A673 (cell line): ENCODE results near the gene PDE5A. TPM values are rescaled to one million over a fixed set of nuclear protein-coding genes. Genes with fewer than 3 reads are reported as not detected.

Source experiments
- BruUV-seq: library from RNA; stranded (reverse); fragments of 400-500 nt; replicated peaks from 2 replicates; lab custom pipeline; 2021; lab: Mats Ljungman, UMichigan
- CTCF ChIA-PET: fragments of 300-600 bp; sonication (Branson Sonifier 250); formaldehyde crosslinking; loops from one replicate; lab custom pipeline; 2022; ENCODE audit warnings: antibody characterized with exemption; lab: Charles Lee
- POLR2A ChIA-PET: fragments of 300-600 bp; sonication (Branson Sonifier 250); formaldehyde crosslinking; loops from one replicate; lab custom pipeline; 2022; ENCODE audit warnings: antibody characterized with exemption; ENCODE audit not compliant: low non-redundant PET; lab: Charles Lee
- DNase-seq: peaks from one replicate; pipeline ENCODE4 v3.0.0-alpha.2; 2015; ENCODE audit warnings: low spot score
- H3K27ac ChIP-seq: fragments of 200-600 bp; sonication (generic); 2 replicates; pipeline ENCODE4 v1.5.1; 2016; ENCODE audit warnings: mixed run types, low read depth, mild to moderate bottlenecking, mixed read lengths, antibody characterized with exemption, low read length; ENCODE audit not compliant: poor library complexity, severe bottlenecking
- H3K27me3 ChIP-seq: fragments of 200-600 bp; sonication (generic); replicated peaks from 2 replicates; pipeline ENCODE4 v1.6.1; 2017; ENCODE audit warnings: mixed run types, low read depth, mild to moderate bottlenecking, mixed read lengths, antibody characterized with exemption, low read length; ENCODE audit not compliant: insufficient read depth, poor library complexity
- H3K36me3 ChIP-seq: fragments of 200-600 bp; sonication (generic); 2 replicates; pipeline ENCODE4 v1.6.1; 2016; ENCODE audit warnings: mixed run types, mild to moderate bottlenecking, mixed read lengths, antibody characterized with exemption, low read length; ENCODE audit not compliant: insufficient read depth, poor library complexity, severe bottlenecking
- H3K4me1 ChIP-seq: fragments of 200-600 bp; sonication (generic); 2 replicates; pipeline ENCODE4 v1.6.1; 2017; ENCODE audit warnings: mixed run types, mild to moderate bottlenecking, mixed read lengths, antibody characterized with exemption, low read length; ENCODE audit not compliant: insufficient read depth, poor library complexity, severe bottlenecking
- H3K4me3 ChIP-seq: fragments of 200-600 bp; sonication (generic); 2 replicates; pipeline ENCODE4 v1.5.1; 2016; ENCODE audit warnings: low read depth, mixed run types, mild to moderate bottlenecking, mixed read lengths, low read length; ENCODE audit not compliant: poor library complexity, severe bottlenecking
- H3K9me3 ChIP-seq: fragments of 200-600 bp; sonication (generic); 2 replicates; pipeline ENCODE4 v1.6.1; 2016; ENCODE audit warnings: mixed run types, low read depth, mild to moderate bottlenecking, mixed read lengths, antibody characterized with exemption, low read length; ENCODE audit not compliant: poor library complexity, severe bottlenecking
- EZH2 ChIP-seq: fragments of 200-600 bp; sonication (generic); IDR thresholded peaks from 2 replicates; pipeline ENCODE4 v1.6.1; 2017; ENCODE audit warnings: borderline replicate concordance, low read depth, mild to moderate bottlenecking, mixed read lengths, antibody characterized with exemption, low read length; ENCODE audit not compliant: poor library complexity, severe bottlenecking
- intact Hi-C: fragments of 100-400 bp; cut with micrococcal nuclease; formaldehyde crosslinking; loops from one replicate; pipeline ENCODE4 v1.10.0; 2022; ENCODE audit not compliant: unreplicated experiment
- total RNA-seq: library from RNA; stranded (reverse); gene quantifications from 2 replicates; pipeline ENCODE4 v1.2.3, GENCODE V29; 2021
- TF ChIP-seq, protein P1 (sequence below): fragments of 300-800, 200-600 bp; sonication (generic); conservative IDR thresholded peaks from 2 replicates; pipeline ENCODE4 v1.5.1; 2017; ENCODE audit warnings: low read depth, mild to moderate bottlenecking, antibody characterized with exemption, low read length, moderate library complexity, mixed read lengths

Gene PDE5A
- total RNA-seq, 1 experiment from 2014 or later, result 1.2 TPM

- H3K4me1 ChIP-seq, result no peaks in the 10 kb centered on the region
- TF ChIP-seq EZH2, result no peak
- TF ChIP-seq, protein P1, sequence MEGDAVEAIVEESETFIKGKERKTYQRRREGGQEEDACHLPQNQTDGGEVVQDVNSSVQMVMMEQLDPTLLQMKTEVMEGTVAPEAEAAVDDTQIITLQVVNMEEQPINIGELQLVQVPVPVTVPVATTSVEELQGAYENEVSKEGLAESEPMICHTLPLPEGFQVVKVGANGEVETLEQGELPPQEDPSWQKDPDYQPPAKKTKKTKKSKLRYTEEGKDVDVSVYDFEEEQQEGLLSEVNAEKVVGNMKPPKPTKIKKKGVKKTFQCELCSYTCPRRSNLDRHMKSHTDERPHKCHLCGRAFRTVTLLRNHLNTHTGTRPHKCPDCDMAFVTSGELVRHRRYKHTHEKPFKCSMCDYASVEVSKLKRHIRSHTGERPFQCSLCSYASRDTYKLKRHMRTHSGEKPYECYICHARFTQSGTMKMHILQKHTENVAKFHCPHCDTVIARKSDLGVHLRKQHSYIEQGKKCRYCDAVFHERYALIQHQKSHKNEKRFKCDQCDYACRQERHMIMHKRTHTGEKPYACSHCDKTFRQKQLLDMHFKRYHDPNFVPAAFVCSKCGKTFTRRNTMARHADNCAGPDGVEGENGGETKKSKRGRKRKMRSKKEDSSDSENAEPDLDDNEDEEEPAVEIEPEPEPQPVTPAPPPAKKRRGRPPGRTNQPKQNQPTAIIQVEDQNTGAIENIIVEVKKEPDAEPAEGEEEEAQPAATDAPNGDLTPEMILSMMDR, result no peak
- H3K36me3 ChIP-seq, result no peaks in the 10 kb centered on the region
- ChIA-PET POLR2A (no interaction called here), CTCF (no interaction called here)
- H3K27me3 ChIP-seq, result no peaks in the 10 kb centered on the region
- no peaks in the 10 kb centered on the region for H3K9me3 ChIP-seq
- no TSS peak for BruUV-seq
- intact Hi-C loops, result no loop called here
- no peak overlapping the region for H3K4me3 ChIP-seq
- H3K27ac ChIP-seq, result no peak overlapping the region
- DNase-seq, result no peak
Observed at GRCh38 chr4:119526786-119527550, 101.6 kb downstream of the PDE5A start.

DNA sequence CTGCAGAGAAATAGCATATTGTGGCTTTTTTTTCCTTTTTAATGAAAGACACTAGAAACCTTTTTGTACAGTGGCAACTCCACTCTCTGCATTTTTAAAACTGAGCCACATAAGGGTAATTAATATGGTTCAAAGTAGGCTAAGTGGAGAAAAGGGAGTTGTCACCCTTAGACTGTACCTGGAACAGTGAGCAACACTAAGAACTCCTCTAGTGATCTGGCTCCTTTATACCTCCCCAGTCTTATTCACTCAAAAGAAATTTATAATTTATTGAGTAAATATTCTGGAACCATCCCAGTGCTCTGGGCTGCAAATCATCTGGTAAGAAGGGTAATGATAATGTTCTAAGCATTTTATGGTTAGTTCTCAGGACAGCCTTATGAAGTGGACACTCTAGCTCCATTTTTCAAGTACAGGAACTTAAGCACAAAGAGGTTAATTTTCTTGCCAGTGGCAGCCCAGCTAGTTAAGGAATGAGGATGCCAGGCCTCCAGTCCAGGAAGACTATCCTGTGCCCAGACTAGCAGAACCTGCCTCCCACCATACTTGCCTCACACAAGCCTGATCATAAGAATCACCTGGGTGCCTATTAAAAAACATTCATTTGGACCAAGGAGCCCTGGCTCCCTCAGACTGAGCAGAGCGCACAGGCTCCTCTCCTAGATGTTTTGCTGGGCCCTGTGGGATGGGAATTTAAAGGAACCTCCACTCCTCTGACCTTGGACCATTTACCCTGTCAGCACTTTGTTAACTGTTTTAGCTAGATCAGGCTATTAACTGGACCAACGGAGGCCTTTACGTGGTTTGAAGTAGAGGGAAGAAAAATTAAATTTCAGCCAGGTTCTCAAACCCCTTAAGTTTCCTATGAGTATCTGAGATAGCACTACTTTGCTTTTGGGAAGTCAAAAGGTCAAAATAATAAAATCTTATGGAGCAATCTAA, 102.6 kb downstream of the PDE5A start:
- Histone ChIP-seq H3K36me3 (no peaks in the 10 kb centered on the region), H3K27ac (no peak overlapping the region), H3K9me3 (no peaks in the 10 kb centered on the region), H3K4me1 (no peaks in the 10 kb centered on the region), H3K4me3 (no peak overlapping the region), H3K27me3 (no peaks in the 10 kb centered on the region)
- no peak for DNase-seq
- intact Hi-C loops, result no loop called here
- no TSS peak for BruUV-seq
- ChIA-PET POLR2A (no interaction called here), CTCF (no interaction called here)
- TF ChIP-seq EZH2, result no peak
- TF ChIP-seq, protein P1, result no peak

DNA sequence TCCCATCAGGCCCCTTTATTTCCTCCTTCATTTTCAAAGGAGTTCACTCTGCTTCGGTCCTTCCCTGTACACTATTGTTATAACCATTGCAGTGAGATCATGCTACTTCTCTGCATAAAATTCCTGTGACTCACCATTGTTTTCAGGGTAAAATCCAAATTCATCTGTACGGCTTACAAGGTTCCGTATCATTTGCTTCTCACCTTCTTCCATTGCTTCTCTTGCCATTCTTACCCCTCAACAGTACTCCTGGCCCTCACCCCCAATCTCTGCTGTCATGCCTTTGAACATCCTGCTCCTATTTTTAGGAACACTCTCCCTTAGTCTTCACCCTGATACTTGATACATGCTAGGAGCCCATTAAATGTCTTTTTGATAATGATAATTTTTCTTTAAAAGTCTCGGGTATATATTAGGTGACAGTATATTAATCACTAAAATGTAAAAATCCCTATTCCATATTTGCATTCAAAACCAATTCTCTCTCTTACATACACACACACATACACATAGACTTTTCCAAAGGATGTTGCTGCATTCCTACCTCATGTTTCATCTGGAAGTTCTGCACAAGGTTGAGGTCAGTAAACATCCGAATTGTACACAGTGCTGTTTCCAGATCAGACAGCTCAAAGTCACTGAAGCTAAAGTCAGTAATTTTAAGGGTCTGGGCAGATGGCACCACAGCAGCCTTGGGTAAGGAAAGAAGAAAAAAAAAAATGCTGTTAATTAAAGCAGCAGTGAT, 103.4 kb downstream of the PDE5A start:
- no peak overlapping the region for H3K27ac ChIP-seq

More for the DNA sequence above, 103.4 kb downstream of the PDE5A start:
- no peak overlapping the region for H3K4me3 ChIP-seq
- no peak for TF ChIP-seq EZH2
- TF ChIP-seq, protein P1, result no peak
- H3K27me3 ChIP-seq, result no peaks in the 10 kb centered on the region
- ChIA-PET POLR2A (interaction anchor here (0.6 kb wide), 1 partner anchor 308 kb away, joined by 3 read pairs; no protein-coding TSS in a partner anchor), CTCF (no interaction called here)
- no peaks in the 10 kb centered on the region for H3K36me3 ChIP-seq
- DNase-seq, result no peak
- BruUV-seq, result no TSS peak
- H3K9me3 ChIP-seq, result no peaks in the 10 kb centered on the region
- H3K4me1 ChIP-seq, result no peaks in the 10 kb centered on the region
- intact Hi-C loops, result no loop called here
